ENCODE measurements around the gene FUT3. TPM values are rescaled to one million over a fixed set of nuclear protein-coding genes. Genes with fewer than 3 reads are reported as not detected.

Gene FUT3
- total RNA-seq, 2 donors from 2014 or later: not detected

GRCh38 chr19:5826531-5827341 is 24.5 kb downstream of the FUT3 start:
- TF ChIP-seq CTCF (IDR thresholded peaks at IDR 0.05): peak in 1 of 2 donors; percentile 36
- no peaks in the 10 kb centered on the region for H3K36me3 ChIP-seq
- H3K4me3 ChIP-seq: no peak overlapping the region
- no peaks in the 10 kb centered on the region for H3K27me3 ChIP-seq
- no peaks in the 10 kb centered on the region for H3K9me3 ChIP-seq
- DNase-seq (ENCODE audit: low spot score): peak; percentile 61
- peaks cover 0 to 24% of the 10 kb centered on the region in 2 donors for H3K4me1 ChIP-seq
- peak overlapping the region; percentile 75 to 96 for H3K27ac ChIP-seq

- H3K9me3 ChIP-seq: no peaks in the 10 kb centered on the region
- H3K4me3 ChIP-seq: no peak overlapping the region
- no peaks in the 10 kb centered on the region for H3K36me3 ChIP-seq
- DNase-seq (ENCODE audit: low spot score): no peak
- no peak overlapping the region for H3K27ac ChIP-seq
- TF ChIP-seq CTCF (IDR thresholded peaks at IDR 0.05): no peak
- H3K27me3 ChIP-seq: no peaks in the 10 kb centered on the region
- H3K4me1 ChIP-seq: peaks cover 0 to 24% of the 10 kb centered on the region in 2 donors
These were observed 26.1 kb downstream of the FUT3 start for GRCh38 chr19:5825178-5825577.

GRCh38 chr19:5824751-5825150 is 26.5 kb downstream of the FUT3 start:
- Histone ChIP-seq H3K9me3 (no peaks in the 10 kb centered on the region), H3K27ac (no peak overlapping the region), H3K36me3 (no peaks in the 10 kb centered on the region), H3K4me3 (no peak overlapping the region), H3K27me3 (no peaks in the 10 kb centered on the region), H3K4me1 (peaks cover 0 to 24% of the 10 kb centered on the region in 2 donors)
- DNase-seq (ENCODE audit: low spot score): no peak
- no peak for TF ChIP-seq CTCF (IDR thresholded peaks at IDR 0.05)

- no peak overlapping the region for H3K27ac ChIP-seq
- no peaks in the 10 kb centered on the region for H3K27me3 ChIP-seq
- H3K36me3 ChIP-seq: no peaks in the 10 kb centered on the region
- no peak overlapping the region for H3K4me3 ChIP-seq
- TF ChIP-seq CTCF (IDR thresholded peaks at IDR 0.05): no peak
- H3K9me3 ChIP-seq: no peaks in the 10 kb centered on the region
- peaks cover 0 to 15% of the 10 kb centered on the region in 2 donors for H3K4me1 ChIP-seq
- no peak for DNase-seq (ENCODE audit: low spot score)
These were observed 27.5 kb downstream of the FUT3 start for GRCh38 chr19:5823579-5824281.

GRCh38 chr19:5822181-5822844 is 28.9 kb downstream of the FUT3 start:
- DNase-seq (ENCODE audit: low spot score): no peak
- peaks cover 0 to 6% of the 10 kb centered on the region in 2 donors for H3K4me1 ChIP-seq
- no peak overlapping the region for H3K4me3 ChIP-seq
- TF ChIP-seq CTCF (IDR thresholded peaks at IDR 0.05): no peak
- no peaks in the 10 kb centered on the region for H3K36me3 ChIP-seq
- H3K27me3 ChIP-seq: no peaks in the 10 kb centered on the region
- H3K9me3 ChIP-seq: no peaks in the 10 kb centered on the region
- H3K27ac ChIP-seq: no peak overlapping the region
